PC-9 (cell line): ENCODE results near the gene KCNH2. TPM values are rescaled to one million over a fixed set of nuclear protein-coding genes. Genes with fewer than 3 reads are reported as not detected.

Experiments
- BruUV-seq: library from RNA; stranded (reverse); fragments of 400-500 nt; replicated peaks from 2 replicates; lab custom pipeline; 2021; lab: Mats Ljungman, UMichigan
- CTCF ChIA-PET: fragments of 300-600 bp; sonication (Branson Sonifier 250); formaldehyde crosslinking; loops from one replicate; lab custom pipeline; 2022; ENCODE audit warnings: antibody characterized with exemption; lab: Charles Lee
- POLR2A ChIA-PET: fragments of 300-600 bp; sonication (Branson Sonifier 250); formaldehyde crosslinking; loops from one replicate; lab custom pipeline; 2022; ENCODE audit warnings: antibody characterized with exemption; ENCODE audit not compliant: unreplicated experiment; lab: Charles Lee
- DNase-seq, 2 experiments: peaks; one replicate each; pipeline versions ENCODE4 v3.0.0 to v3.0.0-alpha.2; 2015 to 2022; ENCODE audit warnings: mixed read lengths in 1 of 2
- H2AFZ ChIP-seq: fragments of 200-600 bp; sonication (generic); 2 replicates; pipeline ENCODE4 v1.8.1; 2017; ENCODE audit warnings: antibody characterized with exemption
- H3F3A ChIP-seq: fragments of 200-600 bp; sonication (generic); 2 replicates; pipeline ENCODE4 v1.8.1; 2017; ENCODE audit warnings: antibody characterized with exemption, mild to moderate bottlenecking, low read depth; ENCODE audit not compliant: insufficient read depth
- H3K27ac ChIP-seq: fragments of 200-600 bp; sonication (generic); 2 replicates; pipeline ENCODE4 v1.6.1; 2016; ENCODE audit warnings: mixed run types
- H3K27me3 ChIP-seq: fragments of 200-600 bp; sonication (generic); 2 replicates; pipeline ENCODE4 v1.6.1; 2016; ENCODE audit warnings: low read depth, mixed run types; ENCODE audit not compliant: insufficient read depth
- H3K36me3 ChIP-seq: fragments of 200-600 bp; sonication (generic); 2 replicates; pipeline ENCODE4 v1.6.1; 2016; ENCODE audit warnings: low read depth, mixed run types
- H3K4me1 ChIP-seq: fragments of 200-600 bp; sonication (generic); replicated peaks from 2 replicates; pipeline ENCODE4 v1.6.1; 2016; ENCODE audit warnings: mixed run types; ENCODE audit not compliant: insufficient read depth
- H3K4me2 ChIP-seq: fragments of 200-600 bp; sonication (generic); 2 replicates; pipeline ENCODE4 v1.6.1; 2017; ENCODE audit warnings: mixed run types
- H3K4me3 ChIP-seq: fragments of 200-600 bp; sonication (generic); 2 replicates; pipeline ENCODE4 v1.6.1; 2016; ENCODE audit warnings: mixed run types
- H3K79me2 ChIP-seq: fragments of 200-600 bp; sonication (generic); 2 replicates; pipeline ENCODE4 v1.6.1; 2017; ENCODE audit warnings: low read depth, mixed run types
- H3K9me2 ChIP-seq: fragments of 200-600 bp; sonication (generic); 2 replicates; pipeline ENCODE4 v1.8.1; 2017; ENCODE audit warnings: mild to moderate bottlenecking; ENCODE audit not compliant: insufficient read depth
- H3K9me3 ChIP-seq: fragments of 200-600 bp; sonication (generic); 2 replicates; pipeline ENCODE4 v1.8.1; 2016; ENCODE audit warnings: low read depth; ENCODE audit not compliant: insufficient read depth
- H4K20me1 ChIP-seq: fragments of 200-600 bp; sonication (generic); 2 replicates; pipeline ENCODE4 v1.8.1; 2017; ENCODE audit not compliant: insufficient read depth
- CTCF ChIP-seq: fragments of 200-600 bp; sonication (generic); conservative IDR thresholded peaks from 2 replicates; pipeline ENCODE4 v1.6.1; 2017; ENCODE audit warnings: mixed run types, antibody characterized with exemption, mild to moderate bottlenecking, moderate library complexity
- EZH2 ChIP-seq: fragments of 200-600 bp; sonication (generic); IDR thresholded peaks from 2 replicates; pipeline ENCODE4 v1.8.0; 2017; ENCODE audit warnings: antibody characterized with exemption, low read depth
- intact Hi-C: fragments of 100-400 bp; cut with micrococcal nuclease; formaldehyde crosslinking; loops from one replicate; pipeline ENCODE4 v1.10.0; 2022; ENCODE audit not compliant: unreplicated experiment
- total RNA-seq: library from RNA; stranded (reverse); gene quantifications from 2 replicates; pipeline ENCODE4 v1.2.3, GENCODE V29; 2021

KCNH2 gene
- total RNA-seq, 1 experiment from 2014 or later, result 1.5 TPM

GRCh38 chr7:150968734-150969372 is 9.3 kb downstream of the KCNH2 start:
- no peak for DNase-seq
- H3K36me3 ChIP-seq, result no peaks in the 10 kb centered on the region
- H3F3A ChIP-seq, result no peaks in the 10 kb centered on the region
- H4K20me1 ChIP-seq, result no peaks in the 10 kb centered on the region
- no TSS peak for BruUV-seq
- H3K9me3 ChIP-seq, result no peaks in the 10 kb centered on the region
- H3K27me3 ChIP-seq, result peaks cover 91% of the 10 kb centered on the region
- H3K4me2 ChIP-seq, result 0 out of 2 replicates have a peak overlapping the region, but pooled peaks have one; percentile 11
- intact Hi-C loops, result no loop called here
- H3K9me2 ChIP-seq, result no peaks in the 10 kb centered on the region
- no peak overlapping the region for H3K27ac ChIP-seq
- ChIA-PET CTCF (no interaction called here), POLR2A (no interaction called here)
- H3K4me1 ChIP-seq, result no peaks in the 10 kb centered on the region
- no peak for TF ChIP-seq EZH2
- no peaks in the 10 kb centered on the region for H3K79me2 ChIP-seq
- no peak overlapping the region for H3K4me3 ChIP-seq
- no peak overlapping the region for H2AFZ ChIP-seq

GRCh38 chr7:150968056-150968733 is 9.9 kb downstream of the KCNH2 start:
- H3K4me3 ChIP-seq, result no peak overlapping the region
- intact Hi-C loops, result no loop called here
- peaks cover 88% of the 10 kb centered on the region for H3K27me3 ChIP-seq
- no peaks in the 10 kb centered on the region for H3F3A ChIP-seq
- H2AFZ ChIP-seq, result no peak overlapping the region
- 0 out of 2 replicates have a peak overlapping the region, but pooled peaks have one; percentile 11 for H3K4me2 ChIP-seq
- ChIA-PET CTCF (no interaction called here), POLR2A (no interaction called here)
- no peaks in the 10 kb centered on the region for H3K9me3 ChIP-seq
- H3K36me3 ChIP-seq, result no peaks in the 10 kb centered on the region
- no peaks in the 10 kb centered on the region for H3K4me1 ChIP-seq
- no peak overlapping the region for H3K27ac ChIP-seq
- H3K9me2 ChIP-seq, result no peaks in the 10 kb centered on the region
- TF ChIP-seq EZH2 (no peak), CTCF (no peak)
- H4K20me1 ChIP-seq, result no peaks in the 10 kb centered on the region
- no peaks in the 10 kb centered on the region for H3K79me2 ChIP-seq
- BruUV-seq, result no TSS peak
- no peak for DNase-seq

- Histone ChIP-seq H3K4me1 (no peaks in the 10 kb centered on the region), H4K20me1 (no peaks in the 10 kb centered on the region), H3K27ac (no peak overlapping the region), H3K36me3 (no peaks in the 10 kb centered on the region), H3K4me2 (no peak overlapping the region), H3K27me3 (peaks cover 80% of the 10 kb centered on the region), H3F3A (no peaks in the 10 kb centered on the region), H3K9me3 (no peaks in the 10 kb centered on the region), H3K79me2 (no peaks in the 10 kb centered on the region), H3K9me2 (no peaks in the 10 kb centered on the region), H3K4me3 (no peak overlapping the region), H2AFZ (no peak overlapping the region)
- no TSS peak for BruUV-seq
- intact Hi-C loops, result no loop called here
- ChIA-PET CTCF (interaction anchor here (0.6 kb wide), 1 partner anchor 582 kb away, joined by 3 read pairs; no protein-coding TSS in a partner anchor), POLR2A (no interaction called here)
- TF ChIP-seq EZH2 (no peak), CTCF (no peak)
- DNase-seq, result no peak
Observed at GRCh38 chr7:150967349-150967748, 10.8 kb downstream of the KCNH2 start.
